MM.1S (cell line): Measurements from ENCODE around the gene CCDC187.
"Not testable (repeated sequence)": the region's sequence is repeated elsewhere in the genome, so short reads cannot be mapped to it uniquely, and the experiment has no call there.

Experiments used
- DNase-seq: peaks from one replicate; pipeline ENCODE4 v3.0.0-alpha.2; 2015
- H2AFZ ChIP-seq: fragments of 300-600 bp; sonication (generic); 2 replicates; pipeline ENCODE4 v1.6.0; 2016; ENCODE audit warnings: antibody characterized with exemption, low read length
- H3F3A ChIP-seq: fragments of 300-600 bp; sonication (generic); 2 replicates; pipeline ENCODE4 v1.6.1; 2016; ENCODE audit warnings: mild to moderate bottlenecking, antibody characterized with exemption, low read length, moderate library complexity, mixed read lengths; ENCODE audit not compliant: insufficient read depth
- H3K27ac ChIP-seq: fragments of 300-600 bp; sonication (generic); 2 replicates; pipeline ENCODE4 v1.5.1; 2016; ENCODE audit warnings: mild to moderate bottlenecking, low read length
- H3K27me3 ChIP-seq: fragments of 300-600 bp; sonication (generic); replicated peaks from 2 replicates; pipeline ENCODE4 v1.6.0; 2016; ENCODE audit warnings: low read length; ENCODE audit not compliant: insufficient read depth
- H3K36me3 ChIP-seq: fragments of 300-600 bp; sonication (generic); replicated peaks from 2 replicates; pipeline ENCODE4 v1.6.1; 2016; ENCODE audit warnings: mild to moderate bottlenecking, low read length, mixed read lengths; ENCODE audit not compliant: insufficient read depth
- H3K4me1 ChIP-seq: fragments of 300-600 bp; sonication (generic); 2 replicates; pipeline ENCODE4 v1.6.1; 2016; ENCODE audit warnings: low read length, mixed read lengths
- H3K4me2 ChIP-seq: fragments of 300-600 bp; sonication (generic); 2 replicates; pipeline ENCODE4 v1.6.0; 2016; ENCODE audit warnings: low read depth, low read length
- H3K4me3 ChIP-seq: fragments of 300-600 bp; sonication (generic); 2 replicates; pipeline ENCODE4 v1.5.1; 2016; ENCODE audit warnings: low read length, mixed read lengths
- H3K79me2 ChIP-seq: fragments of 300-600 bp; sonication (generic); 2 replicates; pipeline ENCODE4 v1.6.1; 2016; ENCODE audit warnings: mixed run types, low read length, mixed read lengths
- H3K9ac ChIP-seq: fragments of 300-600 bp; sonication (generic); 2 replicates; pipeline ENCODE4 v1.6.1; 2016; ENCODE audit warnings: low read length, mixed read lengths
- H3K9me2 ChIP-seq: fragments of 300-600 bp; sonication (generic); replicated peaks from 2 replicates; pipeline ENCODE4 v1.6.1; 2016; ENCODE audit warnings: mild to moderate bottlenecking, low read length, mixed read lengths; ENCODE audit not compliant: insufficient read depth
- H3K9me3 ChIP-seq: fragments of 300-600 bp; sonication (generic); replicated peaks from 2 replicates; pipeline ENCODE4 v1.6.1; 2016; ENCODE audit warnings: mild to moderate bottlenecking, low read length, mixed read lengths; ENCODE audit not compliant: insufficient read depth
- H4K20me1 ChIP-seq: fragments of 300-600 bp; sonication (generic); 2 replicates; pipeline ENCODE4 v1.6.1; 2016; ENCODE audit warnings: mild to moderate bottlenecking, low read length, moderate library complexity, mixed read lengths; ENCODE audit not compliant: insufficient read depth
- CTCF ChIP-seq: fragments of 300-600 bp; sonication (generic); IDR thresholded peaks from 2 replicates; pipeline ENCODE4 v1.5.1; 2016; ENCODE audit warnings: antibody characterized with exemption, low read length, mixed read lengths
- EZH2 ChIP-seq: fragments of 300-600 bp; sonication (generic); optimal IDR thresholded peaks from 2 replicates; pipeline ENCODE3; 2017; ENCODE audit warnings: low read depth, mild to moderate bottlenecking, antibody characterized with exemption, low read length, mixed read lengths
- EZH2phosphoT487 ChIP-seq: fragments of 300-600 bp; sonication (generic); IDR thresholded peaks from 2 replicates; pipeline ENCODE4 v1.6.1; 2018; ENCODE audit warnings: antibody characterized with exemption, low read length

The CCDC187 gene

DNA sequence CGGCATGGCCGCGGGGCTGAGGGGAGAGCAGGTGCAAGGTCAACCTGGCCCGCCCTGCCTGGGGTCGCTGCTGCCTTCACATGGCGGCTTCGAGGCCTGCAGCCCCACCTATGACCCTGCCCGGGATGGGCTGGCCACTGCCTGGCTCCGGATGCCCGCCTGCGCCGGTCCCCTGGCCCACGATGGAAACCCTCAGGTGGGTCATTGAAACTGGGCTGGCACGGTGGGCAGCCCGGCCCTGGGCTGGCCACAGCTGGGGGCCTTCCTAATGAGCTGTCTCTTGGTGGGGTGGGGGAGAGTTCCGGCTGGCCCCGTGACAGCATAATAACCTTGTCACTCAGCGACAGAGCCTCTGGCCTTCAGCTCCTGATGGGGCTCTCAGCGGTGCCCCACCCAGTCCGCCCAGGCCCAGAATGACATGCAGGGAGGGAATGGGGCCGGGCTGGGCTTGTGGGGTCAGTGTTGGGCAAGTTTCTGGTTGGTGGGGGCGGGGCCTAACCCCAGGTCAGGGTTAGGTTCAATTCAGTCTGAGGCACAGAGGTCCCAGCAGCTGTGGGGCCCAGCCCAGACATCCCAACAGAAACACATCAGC, at the start of gene CCDC187:
CCDC187 (minus strand) TSS at position 270 of the 592 bp plus-strand sequence; CDS start at position 6, 264 bp downstream.
- Histone ChIP-seq H3K27me3 (peaks cover 93% of the 10 kb centered on the region), H3K9me2 (no peaks in the 10 kb centered on the region), H3K36me3 (no peaks in the 10 kb centered on the region), H3K27ac (no peak within 1 kb of the TSS), H2AFZ (no peak within 1 kb of the TSS), H3K4me2 (no peak within 1 kb of the TSS), H3K4me1 (no peaks in the 10 kb centered on the region), H3K9me3 (no peaks in the 10 kb centered on the region), H3K9ac (no peak within 1 kb of the TSS), H3K4me3 (no peak within 1 kb of the TSS), H3F3A (no peaks in the 10 kb centered on the region), H3K79me2 (no peaks in the 10 kb centered on the region), H4K20me1 (no peaks in the 10 kb centered on the region)
- no peak for DNase-seq
- no peak for TF ChIP-seq EZH2
- no peak for TF ChIP-seq CTCF
- TF ChIP-seq EZH2phosphoT487: no peak

DNA sequence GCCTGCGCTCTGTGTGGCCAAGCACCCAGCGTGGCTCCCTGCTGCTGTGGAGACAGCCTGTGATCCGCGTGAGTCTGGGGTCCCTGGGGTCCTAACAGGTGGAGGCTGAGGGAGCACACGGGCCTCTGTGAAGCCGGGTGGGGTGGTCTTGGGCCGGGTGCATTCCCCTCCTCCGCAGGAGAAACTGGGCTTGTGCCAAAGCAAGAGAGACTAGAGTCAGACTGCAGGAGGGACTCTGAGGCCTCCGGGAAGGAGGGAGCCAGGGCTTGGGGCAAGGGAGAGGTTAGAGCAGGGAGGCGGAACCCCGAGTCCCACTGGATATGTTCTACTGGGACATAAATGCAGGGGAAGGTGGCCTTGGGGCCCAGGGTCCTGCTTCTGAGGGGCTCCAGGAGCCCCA, 49.2 kb upstream of the CCDC187 start:
- no peaks in the 10 kb centered on the region for H3K4me1 ChIP-seq
- no peaks in the 10 kb centered on the region for H3K9me3 ChIP-seq
- no peaks in the 10 kb centered on the region for H3K9me2 ChIP-seq
- H3K27me3 ChIP-seq: peaks cover 86% of the 10 kb centered on the region
- H4K20me1 ChIP-seq: no peaks in the 10 kb centered on the region
- no peak overlapping the region for H3K4me2 ChIP-seq
- no peak overlapping the region for H3K27ac ChIP-seq
- no peak overlapping the region for H3K9ac ChIP-seq
- DNase-seq: no peak
- no peak for TF ChIP-seq CTCF
- TF ChIP-seq EZH2: no peak
- TF ChIP-seq EZH2phosphoT487: no peak
- H3K36me3 ChIP-seq: no peaks in the 10 kb centered on the region
- no peaks in the 10 kb centered on the region for H3K79me2 ChIP-seq
- no peaks in the 10 kb centered on the region for H3F3A ChIP-seq
- H3K4me3 ChIP-seq: no peak overlapping the region
- H2AFZ ChIP-seq: no peak overlapping the region

- Histone ChIP-seq H3K4me3 (no peak overlapping the region), H3K27me3 (peaks cover 90% of the 10 kb centered on the region), H3K27ac (no peak overlapping the region), H3K9me2 (no peaks in the 10 kb centered on the region), H3K4me1 (no peaks in the 10 kb centered on the region), H3K9ac (no peak overlapping the region), H3K36me3 (no peaks in the 10 kb centered on the region), H3K79me2 (no peaks in the 10 kb centered on the region), H2AFZ (no peak overlapping the region), H3K9me3 (no peaks in the 10 kb centered on the region), H4K20me1 (no peaks in the 10 kb centered on the region), H3F3A (no peaks in the 10 kb centered on the region), H3K4me2 (no peak overlapping the region)
- no peak for DNase-seq
- no peak for TF ChIP-seq CTCF
- TF ChIP-seq EZH2phosphoT487: no peak
- no peak for TF ChIP-seq EZH2
Observed at GRCh38 chr9:136352682-136353081, 48.8 kb upstream of the CCDC187 start.

GRCh38 chr9:136351868-136352267, 48.0 kb upstream of the CCDC187 start:
- H4K20me1 ChIP-seq, H3K4me3 ChIP-seq, H3K9ac ChIP-seq, H3K79me2 ChIP-seq, H3F3A ChIP-seq, H2AFZ ChIP-seq, H3K9me3 ChIP-seq, DNase-seq, H3K27ac ChIP-seq, H3K4me2 ChIP-seq, H3K9me2 ChIP-seq, H3K36me3 ChIP-seq, H3K4me1 ChIP-seq: not testable (repeated sequence)
- H3K27me3 ChIP-seq: peaks cover 91% of the 10 kb centered on the region
